ENCODE measurements around the gene MAPKAPK5.
"Not testable (repeated sequence)": the region's sequence is repeated elsewhere in the genome, so short reads cannot be mapped to it uniquely, and the experiment has no call there.

MAPKAPK5 gene

GRCh38 chr12:111822886-111823285 is 19.1 kb upstream of the MAPKAPK5 start:
- no peak overlapping the region for H3K27ac ChIP-seq
- TF ChIP-seq CTCF (IDR thresholded peaks at IDR 0.05), result no peak
- DNase-seq (ENCODE audit: low spot score), result no peak
- H3K4me3 ChIP-seq, result no peak overlapping the region

GRCh38 chr12:111823891-111824290 is 18.1 kb upstream of the MAPKAPK5 start:
- Histone ChIP-seq H3K27ac (no peak overlapping the region), H3K4me3 (no peak overlapping the region)
- TF ChIP-seq CTCF (IDR thresholded peaks at IDR 0.05), result no peak
- no peak for DNase-seq (ENCODE audit: low spot score)

- DNase-seq (ENCODE audit: low spot score); H3K27ac ChIP-seq; H3K4me3 ChIP-seq: not testable (repeated sequence)
Observed at GRCh38 chr12:111824312-111824711, 17.7 kb upstream of the MAPKAPK5 start.

GRCh38 chr12:111825509-111825908 is 16.5 kb upstream of the MAPKAPK5 start:
- Histone ChIP-seq H3K27ac (no peak overlapping the region), H3K4me3 (no peak overlapping the region)
- no peak for DNase-seq (ENCODE audit: low spot score)
- TF ChIP-seq CTCF (IDR thresholded peaks at IDR 0.05), result no peak

GRCh38 chr12:111826316-111826715 is 15.7 kb upstream of the MAPKAPK5 start:
- H3K4me3 ChIP-seq, result no peak overlapping the region
- TF ChIP-seq CTCF (IDR thresholded peaks at IDR 0.05), result no peak
- H3K27ac ChIP-seq, result no peak overlapping the region
- no peak for DNase-seq (ENCODE audit: low spot score)

GRCh38 chr12:111826992-111827391 is 15.0 kb upstream of the MAPKAPK5 start:
- no peak overlapping the region for H3K4me3 ChIP-seq
- no peak overlapping the region for H3K27ac ChIP-seq
- DNase-seq (ENCODE audit: low spot score), result no peak
- no peak for TF ChIP-seq CTCF (IDR thresholded peaks at IDR 0.05)

- no peak overlapping the region for H3K27ac ChIP-seq
- TF ChIP-seq CTCF (IDR thresholded peaks at IDR 0.05), result no peak
Observed at GRCh38 chr12:111827907-111828306, 14.1 kb upstream of the MAPKAPK5 start.

More at GRCh38 chr12:111827907-111828306, 14.1 kb upstream of the MAPKAPK5 start:
- no peak for DNase-seq (ENCODE audit: low spot score)
- no peak overlapping the region for H3K4me3 ChIP-seq

Measured in coronary artery (tissue), 2 donors.